Caco-2 (cell line): ENCODE data around the gene RNF19B. TPM values are rescaled to one million over a fixed set of nuclear protein-coding genes. Genes with fewer than 3 reads are reported as not detected.

ENCODE experiments used
- BruUV-seq: library from RNA; stranded (reverse); fragments of 400-500 nt; replicated peaks from 2 replicates; lab custom pipeline; 2021; lab: Mats Ljungman, UMichigan
- CTCF ChIA-PET: fragments of 300-600 bp; sonication (Branson Sonifier 250); formaldehyde crosslinking; loops from one replicate; lab custom pipeline; 2022; ENCODE audit warnings: antibody characterized with exemption; lab: Charles Lee
- POLR2A ChIA-PET: fragments of 300-600 bp; sonication (Branson Sonifier 250); formaldehyde crosslinking; loops from one replicate; lab custom pipeline; 2022; ENCODE audit warnings: antibody characterized with exemption; lab: Charles Lee
- DNase-seq, 2 experiments: peaks; one replicate each; pipeline versions ENCODE4 v3.0.0 to v3.0.0-alpha.2; 2020 to 2022
- H3K27me3 ChIP-seq: replicated peaks from 2 replicates; pipeline ENCODE4 v1.6.0; 2011; ENCODE audit warnings: low read length; ENCODE audit not compliant: control insufficient read depth, insufficient read depth
- H3K36me3 ChIP-seq: 2 replicates; pipeline ENCODE4 v1.5.1; 2011; ENCODE audit warnings: low read length; ENCODE audit not compliant: control insufficient read depth, insufficient read depth
- H3K4me1 ChIP-seq: fragments of 250-450 bp; sonication (Bioruptor Pico); 2 replicates; pipeline ENCODE4 v1.5.1; 2020; ENCODE audit warnings: mild to moderate bottlenecking
- H3K4me3 ChIP-seq: 2 replicates; pipeline ENCODE4 v1.5.1; 2011; ENCODE audit warnings: low read depth, mild to moderate bottlenecking, control low read depth, low read length
- H3K9me3 ChIP-seq: fragments of 250-450 bp; sonication (Bioruptor Pico); 2 replicates; pipeline ENCODE4 v1.5.1; 2020; ENCODE audit warnings: mild to moderate bottlenecking, moderate library complexity
- H3K27ac Mint-ChIP-seq: one replicate; pipeline ENCODE4 v1.8.0; 2022; ENCODE audit warnings: mixed read lengths; ENCODE audit not compliant: unreplicated experiment
- H3K27me3 Mint-ChIP-seq: one replicate; pipeline ENCODE4 v1.8.0; 2022; ENCODE audit warnings: mixed read lengths; ENCODE audit not compliant: insufficient read depth, unreplicated experiment
- H3K36me3 Mint-ChIP-seq: one replicate; pipeline ENCODE4 v1.8.0; 2022; ENCODE audit warnings: mild to moderate bottlenecking, mixed read lengths; ENCODE audit not compliant: insufficient read depth, unreplicated experiment
- H3K4me1 Mint-ChIP-seq: one replicate; pipeline ENCODE4 v1.8.0; 2022; ENCODE audit warnings: low read depth, mixed read lengths; ENCODE audit not compliant: unreplicated experiment
- H3K4me3 Mint-ChIP-seq: one replicate; pipeline ENCODE4 v1.8.0; 2022; ENCODE audit warnings: mild to moderate bottlenecking, moderate library complexity, mixed read lengths; ENCODE audit not compliant: unreplicated experiment
- H3K9me3 Mint-ChIP-seq: one replicate; pipeline ENCODE4 v1.8.0; 2022; ENCODE audit warnings: mixed read lengths; ENCODE audit not compliant: unreplicated experiment
- CTCF ChIP-seq, 2 experiments: fragments of 200-600 bp in 1 of 2; IDR thresholded peaks; 1 replicate in 1 of 2; 2 replicates in 1 of 2; pipeline versions ENCODE4 v1.5.1 to v1.8.0; 2011 to 2022; ENCODE audit warnings: antibody characterized with exemption in 1 of 2, control low read depth in 1 of 2, inconsistent platforms in 1 of 2, low read depth in 1 of 2, low read length in 1 of 2, mild to moderate bottlenecking in 1 of 2, moderate library complexity in 1 of 2; ENCODE audit not compliant: insufficient read depth in 1 of 2, severe bottlenecking in 1 of 2, unreplicated experiment in 1 of 2
- intact Hi-C: fragments of 100-400 bp; cut with micrococcal nuclease; formaldehyde crosslinking; loops from one replicate; pipeline ENCODE4 v1.10.0; 2022; ENCODE audit not compliant: unreplicated experiment
- total RNA-seq: library from RNA; stranded (reverse); gene quantifications from 2 replicates; pipeline ENCODE4 v1.2.3, GENCODE V29; 2022

The RNF19B gene
- total RNA-seq, 1 experiment from 2014 or later: 14.5 TPM

- peaks cover 20% of the 10 kb centered on the region for H3K4me1 Mint-ChIP-seq
- POLR2A ChIA-PET: no interaction called here
- no peaks in the 10 kb centered on the region for H3K27me3 ChIP-seq
- H3K4me3 Mint-ChIP-seq: no peak overlapping the region
- intact Hi-C loops: no loop called here
- no TSS peak for BruUV-seq
- no peaks in the 10 kb centered on the region for H3K36me3 ChIP-seq
- H3K36me3 Mint-ChIP-seq: no peaks in the 10 kb centered on the region
- TF ChIP-seq CTCF (IDR thresholded peaks at IDR 0.05; ENCODE audit: insufficient read depth in 1 of 2, low read depth in 1 of 2, low read length in 1 of 2, severe bottlenecking in 1 of 2, unreplicated experiment in 1 of 2): no peak
- CTCF ChIA-PET: no interaction called here
- no peaks in the 10 kb centered on the region for H3K27me3 Mint-ChIP-seq
- no peaks in the 10 kb centered on the region for H3K9me3 ChIP-seq
- no peaks in the 10 kb centered on the region for H3K9me3 Mint-ChIP-seq
- H3K27ac Mint-ChIP-seq: no peak overlapping the region
- H3K4me1 ChIP-seq: peaks cover 12% of the 10 kb centered on the region
- no peak for DNase-seq
- H3K4me3 ChIP-seq: no peak overlapping the region
Observed at GRCh38 chr1:32920833-32921232, 43.8 kb downstream of the RNF19B start.

- no TSS peak for BruUV-seq
- ChIA-PET POLR2A (no interaction called here), CTCF (no interaction called here)
- Mint-ChIP-seq H3K27me3 (no peaks in the 10 kb centered on the region), H3K36me3 (no peaks in the 10 kb centered on the region), H3K4me1 (peaks cover 13% of the 10 kb centered on the region), H3K4me3 (no peak overlapping the region), H3K27ac (no peak overlapping the region), H3K9me3 (no peaks in the 10 kb centered on the region)
- Histone ChIP-seq H3K27me3 (no peaks in the 10 kb centered on the region), H3K9me3 (no peaks in the 10 kb centered on the region), H3K4me1 (peaks cover 7% of the 10 kb centered on the region), H3K4me3 (no peak overlapping the region), H3K36me3 (no peaks in the 10 kb centered on the region)
- intact Hi-C loops: no loop called here
- no peak for TF ChIP-seq CTCF (IDR thresholded peaks at IDR 0.05; ENCODE audit: insufficient read depth in 1 of 2, low read depth in 1 of 2, low read length in 1 of 2, severe bottlenecking in 1 of 2, unreplicated experiment in 1 of 2)
- no peak for DNase-seq
Observed at GRCh38 chr1:32919811-32920733, 44.5 kb downstream of the RNF19B start.

- CTCF ChIA-PET: no interaction called here
- Mint-ChIP-seq H3K9me3 (no peaks in the 10 kb centered on the region), H3K36me3 (no peaks in the 10 kb centered on the region), H3K27ac (no peak overlapping the region), H3K4me1 (no peaks in the 10 kb centered on the region), H3K4me3 (no peak overlapping the region), H3K27me3 (no peaks in the 10 kb centered on the region)
- no peak overlapping the region for H3K4me3 ChIP-seq
- intact Hi-C loops: no loop called here
- POLR2A ChIA-PET: no interaction called here
- no peaks in the 10 kb centered on the region for H3K9me3 ChIP-seq
- H3K27me3 ChIP-seq: no peaks in the 10 kb centered on the region
- no peak for TF ChIP-seq CTCF (IDR thresholded peaks at IDR 0.05; ENCODE audit: insufficient read depth in 1 of 2, low read depth in 1 of 2, low read length in 1 of 2, severe bottlenecking in 1 of 2, unreplicated experiment in 1 of 2)
- no peaks in the 10 kb centered on the region for H3K4me1 ChIP-seq
- no peak for DNase-seq
- no TSS peak for BruUV-seq
- H3K36me3 ChIP-seq: no peaks in the 10 kb centered on the region
Observed at GRCh38 chr1:32918179-32918578, 46.4 kb downstream of the RNF19B start.
